ENCODE results near the gene TNRC6A.
"Not testable (repeated sequence)": the region's sequence is repeated elsewhere in the genome, so short reads cannot be mapped to it uniquely, and the experiment has no call there.

- not testable (repeated sequence) for TF ChIP-seq NR2C2 (IDR thresholded peaks at IDR 0.05; ENCODE audit: borderline replicate concordance, control insufficient read depth, insufficient read length, low read depth); CEBPZ (IDR thresholded peaks at IDR 0.05; ENCODE audit: low read depth, low read length); RAD51 (IDR thresholded peaks at IDR 0.05); BCL11A (IDR thresholded peaks at IDR 0.05; ENCODE audit: low read depth, low read length); CTCF (IDR thresholded peaks at IDR 0.05 in 2 of 3, conservative IDR thresholded peaks at IDR 0.05 in 1 of 3; ENCODE audit: control insufficient read depth in 2 of 3, extremely low read depth in 1 of 3, insufficient read depth in 1 of 3, low read depth in 3 of 3, low read length in 3 of 3); RFX5 (IDR thresholded peaks at IDR 0.05; ENCODE audit: low read depth, low read length); IKZF2 (IDR thresholded peaks at IDR 0.05); YY1 (IDR thresholded peaks at IDR 0.05; ENCODE audit: low read depth, low read length); EZH2 (IDR thresholded peaks at IDR 0.05; ENCODE audit: borderline replicate concordance, control insufficient read depth, low read depth, low read length); POLR2AphosphoS5 (IDR thresholded peaks at IDR 0.05; ENCODE audit: low read length); EP300 (IDR thresholded peaks at IDR 0.05; ENCODE audit: borderline replicate concordance in 1 of 2, control insufficient read depth in 1 of 2, low read depth in 2 of 2, low read length in 2 of 2); POLR2AphosphoS2 (IDR thresholded peaks at IDR 0.05; ENCODE audit: low read depth, low read length); SUZ12 (IDR thresholded peaks at IDR 0.05; ENCODE audit: unreplicated experiment); CHD2 (IDR thresholded peaks at IDR 0.05; ENCODE audit: borderline replicate concordance, low read depth, low read length)
Measured at GRCh38 chr16:24707760-24708159, 21.7 kb upstream of the TNRC6A start.
